Chondrocyte (in vitro differentiated cells): ENCODE results near the gene UBLCP1. TPM values are rescaled to one million over a fixed set of nuclear protein-coding genes. Genes with fewer than 3 reads are reported as not detected.

Experiments
- DNase-seq: peaks from one replicate; pipeline ENCODE4 v3.0.0; 2021; ENCODE audit warnings: mixed read lengths, low spot score
- H3K27ac Mint-ChIP-seq: one replicate; pipeline ENCODE4 v1.8.0; 2021; ENCODE audit warnings: mild to moderate bottlenecking, moderate library complexity, mixed read lengths; ENCODE audit not compliant: unreplicated experiment
- H3K27me3 Mint-ChIP-seq: 2 replicates; pipeline ENCODE4 v1.8.0; 2021; ENCODE audit warnings: low read depth, mixed read lengths
- H3K36me3 Mint-ChIP-seq: 2 replicates; pipeline ENCODE4 v1.8.0; 2021; ENCODE audit warnings: low read depth, mixed read lengths
- H3K4me1 Mint-ChIP-seq: 2 replicates; pipeline ENCODE4 v1.8.0; 2021; ENCODE audit warnings: low read depth, mild to moderate bottlenecking, mixed read lengths
- H3K4me3 Mint-ChIP-seq: one replicate; pipeline ENCODE4 v1.8.0; 2021; ENCODE audit warnings: mild to moderate bottlenecking, moderate library complexity, mixed read lengths; ENCODE audit not compliant: unreplicated experiment
- H3K9me3 Mint-ChIP-seq: 2 replicates; pipeline ENCODE4 v1.8.0; 2021; ENCODE audit warnings: low read depth, mixed read lengths
- CTCF ChIP-seq: fragments of 200-600 bp; sonication (generic); IDR thresholded peaks from 2 replicates; pipeline ENCODE4 v1.5.0; 2021; ENCODE audit warnings: antibody characterized with exemption, mild to moderate bottlenecking, moderate library complexity
- total RNA-seq: library from RNA; stranded (reverse); gene quantifications from 3 replicates; pipeline ENCODE4 v1.2.1, GENCODE V29; 2021

The UBLCP1 gene
- total RNA-seq, 1 donor from 2014 or later = 33.2 TPM

DNA sequence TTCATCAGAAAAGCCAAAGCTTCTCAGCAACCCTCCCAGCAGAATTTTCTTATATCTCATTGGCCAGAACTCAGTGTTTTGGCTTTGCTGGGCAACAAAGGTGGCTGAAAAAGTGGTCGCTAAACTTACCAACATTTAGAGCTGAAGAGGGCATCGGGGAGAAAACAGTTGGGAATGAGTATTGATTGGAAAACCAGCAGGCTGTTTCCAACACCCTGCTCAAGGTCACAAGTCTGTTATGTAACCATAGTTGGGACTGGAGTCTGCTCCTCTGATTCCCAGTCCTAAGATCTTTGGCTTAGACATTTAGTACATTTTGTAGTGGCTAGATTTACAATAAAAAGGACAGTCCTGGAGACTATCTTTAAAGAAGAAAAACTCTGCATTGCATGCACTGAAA lies 50.1 kb downstream of the UBLCP1 start:
- Mint-ChIP-seq H3K36me3 (peaks cover 1% of the 10 kb centered on the region), H3K4me1 (peaks cover 5% of the 10 kb centered on the region)
- TF ChIP-seq CTCF = no peak

GRCh38 chr5:159316519-159317383 lies 53.7 kb downstream of the UBLCP1 start:
- Mint-ChIP-seq H3K27me3 (peaks cover 33% of the 10 kb centered on the region), H3K4me3 (no peak overlapping the region), H3K36me3 (no peaks in the 10 kb centered on the region), H3K9me3 (no peaks in the 10 kb centered on the region), H3K4me1 (no peaks in the 10 kb centered on the region), H3K27ac (no peak overlapping the region)
- no peak for DNase-seq
- TF ChIP-seq CTCF = peak; percentile 85

More for the DNA sequence above, 50.1 kb downstream of the UBLCP1 start:
- no peak overlapping the region for H3K4me3 Mint-ChIP-seq
- H3K27me3 Mint-ChIP-seq = peaks cover 48% of the 10 kb centered on the region
- no peaks in the 10 kb centered on the region for H3K9me3 Mint-ChIP-seq
- H3K27ac Mint-ChIP-seq = no peak overlapping the region
- no peak for DNase-seq

DNA sequence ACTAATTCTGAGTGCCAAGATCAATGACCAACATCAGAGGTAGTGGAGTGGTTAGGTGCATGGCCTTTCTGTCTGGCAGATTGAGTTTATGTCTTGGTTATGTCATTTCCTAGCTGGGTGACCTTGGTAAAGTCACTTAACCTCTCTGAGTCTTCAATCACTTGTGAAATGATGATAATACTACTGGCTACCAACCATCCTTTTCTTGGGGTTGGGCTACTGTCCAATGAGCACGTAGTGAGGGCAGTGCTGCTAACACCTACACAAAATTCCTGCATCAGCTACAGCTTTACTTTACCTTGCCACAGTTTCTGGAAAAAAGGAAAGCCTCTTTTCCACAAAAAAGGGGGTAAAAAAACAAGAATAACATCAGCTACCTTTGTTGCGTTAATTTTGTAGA lies 54.8 kb downstream of the UBLCP1 start:
- Mint-ChIP-seq H3K9me3 (no peaks in the 10 kb centered on the region), H3K4me1 (no peaks in the 10 kb centered on the region), H3K36me3 (no peaks in the 10 kb centered on the region), H3K27ac (no peak overlapping the region), H3K27me3 (peaks cover 27% of the 10 kb centered on the region), H3K4me3 (no peak overlapping the region)
- no peak for DNase-seq
- TF ChIP-seq CTCF = no peak

DNA sequence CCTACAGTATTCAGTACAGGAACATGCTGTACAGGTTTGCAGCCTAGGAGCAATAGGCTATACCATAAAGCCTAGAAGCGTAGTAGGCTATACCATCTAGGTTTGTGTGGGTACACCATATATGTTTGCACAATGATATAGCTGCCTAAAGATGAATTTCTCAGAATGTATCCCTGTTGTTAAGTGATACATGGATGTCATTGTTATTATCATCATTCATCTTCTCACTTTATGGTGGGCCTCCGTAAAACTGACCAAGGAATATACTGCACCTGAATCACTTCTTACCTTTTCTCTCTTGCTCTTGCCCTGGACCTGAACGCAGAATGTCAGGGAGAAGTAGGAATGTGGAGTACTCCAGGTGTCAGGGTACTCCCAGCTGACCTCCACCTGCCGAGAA lies 55.4 kb downstream of the UBLCP1 start:
- no peak for DNase-seq
- Mint-ChIP-seq H3K9me3 (no peaks in the 10 kb centered on the region), H3K27ac (no peak overlapping the region), H3K27me3 (peaks cover 21% of the 10 kb centered on the region), H3K4me1 (no peaks in the 10 kb centered on the region), H3K36me3 (no peaks in the 10 kb centered on the region), H3K4me3 (no peak overlapping the region)
- no peak for TF ChIP-seq CTCF

DNA sequence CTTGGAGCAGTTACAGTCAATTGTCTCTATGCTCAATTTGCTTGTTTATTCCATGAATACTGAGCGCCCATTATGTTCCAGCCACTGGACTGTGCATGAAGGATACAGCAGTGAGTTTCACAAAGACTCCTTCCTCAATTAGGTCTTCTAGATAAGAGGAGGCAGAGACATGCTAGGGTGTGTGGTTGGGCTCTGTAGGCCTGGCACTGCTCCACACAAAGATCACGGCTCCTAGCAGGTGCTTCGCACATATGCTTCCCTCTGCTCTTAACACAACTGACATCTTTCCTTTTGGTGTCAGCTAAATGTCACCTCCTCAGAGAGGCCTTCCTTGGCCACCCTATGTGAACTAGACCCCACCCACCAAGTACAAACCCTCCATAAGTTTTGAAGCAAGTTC lies 56.3 kb downstream of the UBLCP1 start:
- Mint-ChIP-seq H3K36me3 (no peaks in the 10 kb centered on the region), H3K4me3 (no peak overlapping the region), H3K4me1 (no peaks in the 10 kb centered on the region), H3K27me3 (peaks cover 17% of the 10 kb centered on the region), H3K9me3 (no peaks in the 10 kb centered on the region), H3K27ac (no peak overlapping the region)
- TF ChIP-seq CTCF = no peak
- DNase-seq = no peak
